Measurements from ENCODE around the gene GATA5. TPM values are rescaled to one million over a fixed set of nuclear protein-coding genes. Genes with fewer than 3 reads are reported as not detected.

The GATA5 gene
- total RNA-seq, 1 donor from 2014 or later = not detected

DNA sequence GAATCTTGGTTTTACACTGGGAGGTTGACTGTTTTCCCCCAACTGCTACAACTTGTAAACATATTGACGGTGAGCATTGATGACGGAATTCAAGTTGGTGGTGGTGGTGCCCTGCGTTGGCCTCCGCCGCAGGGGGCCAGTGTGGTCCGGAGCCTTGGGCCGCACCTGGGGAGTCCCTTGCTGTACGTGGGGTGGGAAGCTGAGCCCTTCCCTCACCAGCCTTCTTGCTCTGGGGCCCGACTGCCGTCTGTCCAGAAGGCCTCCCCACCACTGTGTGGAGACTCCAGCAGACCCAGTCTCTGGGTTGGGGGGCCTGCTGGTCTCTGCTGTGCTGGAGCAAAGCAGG lies 11.4 kb downstream of the GATA5 start:
- no peaks in the 10 kb centered on the region for H3K4me1 Mint-ChIP-seq (ENCODE audit: low read depth)
- no peaks in the 10 kb centered on the region for H3K9me3 Mint-ChIP-seq (ENCODE audit: low read depth)
- no peaks in the 10 kb centered on the region for H3K36me3 Mint-ChIP-seq (ENCODE audit: low read depth)
- peaks cover 10% of the 10 kb centered on the region for H3K27me3 Mint-ChIP-seq (ENCODE audit: low read depth)
- TF ChIP-seq, protein P1, sequence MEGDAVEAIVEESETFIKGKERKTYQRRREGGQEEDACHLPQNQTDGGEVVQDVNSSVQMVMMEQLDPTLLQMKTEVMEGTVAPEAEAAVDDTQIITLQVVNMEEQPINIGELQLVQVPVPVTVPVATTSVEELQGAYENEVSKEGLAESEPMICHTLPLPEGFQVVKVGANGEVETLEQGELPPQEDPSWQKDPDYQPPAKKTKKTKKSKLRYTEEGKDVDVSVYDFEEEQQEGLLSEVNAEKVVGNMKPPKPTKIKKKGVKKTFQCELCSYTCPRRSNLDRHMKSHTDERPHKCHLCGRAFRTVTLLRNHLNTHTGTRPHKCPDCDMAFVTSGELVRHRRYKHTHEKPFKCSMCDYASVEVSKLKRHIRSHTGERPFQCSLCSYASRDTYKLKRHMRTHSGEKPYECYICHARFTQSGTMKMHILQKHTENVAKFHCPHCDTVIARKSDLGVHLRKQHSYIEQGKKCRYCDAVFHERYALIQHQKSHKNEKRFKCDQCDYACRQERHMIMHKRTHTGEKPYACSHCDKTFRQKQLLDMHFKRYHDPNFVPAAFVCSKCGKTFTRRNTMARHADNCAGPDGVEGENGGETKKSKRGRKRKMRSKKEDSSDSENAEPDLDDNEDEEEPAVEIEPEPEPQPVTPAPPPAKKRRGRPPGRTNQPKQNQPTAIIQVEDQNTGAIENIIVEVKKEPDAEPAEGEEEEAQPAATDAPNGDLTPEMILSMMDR (IDR thresholded peaks at IDR 0.05) = no peak
- no peak overlapping the region for H3K27ac Mint-ChIP-seq (ENCODE audit: unreplicated experiment)
- DNase-seq (ENCODE audit: low spot score) = no peak
- H3K4me3 Mint-ChIP-seq (ENCODE audit: unreplicated experiment) = no peak overlapping the region

DNA sequence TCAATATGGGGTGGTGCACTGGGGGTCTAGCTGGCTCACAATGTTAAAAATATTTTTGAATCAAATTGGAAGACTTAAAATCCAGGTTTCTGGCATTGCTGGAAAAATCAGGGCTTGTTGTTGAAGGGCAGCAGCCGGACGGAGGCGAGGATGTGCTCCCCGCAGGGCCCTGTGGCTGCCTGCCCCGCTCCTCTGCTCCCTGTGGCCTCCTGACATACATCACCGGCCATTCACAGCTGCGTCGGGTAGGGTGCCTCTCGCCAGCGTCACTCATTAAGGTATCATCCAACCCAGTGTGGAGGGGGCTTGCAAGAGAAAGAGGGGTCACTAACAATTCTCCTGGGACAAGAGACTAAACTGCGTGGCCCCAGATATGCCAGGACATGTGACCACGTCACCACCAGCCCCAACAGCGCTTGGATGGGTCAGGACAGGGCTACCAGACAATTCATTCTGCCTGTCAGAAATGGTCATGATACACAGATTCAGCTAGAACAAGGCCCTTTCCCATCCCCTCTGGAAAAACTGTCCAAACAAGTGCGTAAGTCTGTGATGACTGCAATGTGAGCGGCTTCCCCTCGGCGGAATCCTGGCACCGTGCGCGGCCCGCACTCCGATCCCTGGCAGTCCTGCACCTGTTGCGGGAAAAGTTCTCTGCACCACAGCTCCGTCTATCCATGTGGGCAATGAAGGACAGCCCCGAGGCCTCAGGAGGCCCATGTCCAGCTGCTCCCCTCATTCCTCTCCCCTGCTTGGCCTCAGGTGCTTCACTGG lies 12.0 kb downstream of the GATA5 start:
- no peak overlapping the region for H3K4me3 Mint-ChIP-seq (ENCODE audit: unreplicated experiment)
- H3K27me3 Mint-ChIP-seq (ENCODE audit: low read depth) = peaks cover 7% of the 10 kb centered on the region
- TF ChIP-seq, protein P1 (IDR thresholded peaks at IDR 0.05) = no peak
- no peaks in the 10 kb centered on the region for H3K4me1 Mint-ChIP-seq (ENCODE audit: low read depth)
- no peak overlapping the region for H3K27ac Mint-ChIP-seq (ENCODE audit: unreplicated experiment)
- H3K9me3 Mint-ChIP-seq (ENCODE audit: low read depth) = no peaks in the 10 kb centered on the region
- no peak for DNase-seq (ENCODE audit: low spot score)
- H3K36me3 Mint-ChIP-seq (ENCODE audit: low read depth) = no peaks in the 10 kb centered on the region

DNA sequence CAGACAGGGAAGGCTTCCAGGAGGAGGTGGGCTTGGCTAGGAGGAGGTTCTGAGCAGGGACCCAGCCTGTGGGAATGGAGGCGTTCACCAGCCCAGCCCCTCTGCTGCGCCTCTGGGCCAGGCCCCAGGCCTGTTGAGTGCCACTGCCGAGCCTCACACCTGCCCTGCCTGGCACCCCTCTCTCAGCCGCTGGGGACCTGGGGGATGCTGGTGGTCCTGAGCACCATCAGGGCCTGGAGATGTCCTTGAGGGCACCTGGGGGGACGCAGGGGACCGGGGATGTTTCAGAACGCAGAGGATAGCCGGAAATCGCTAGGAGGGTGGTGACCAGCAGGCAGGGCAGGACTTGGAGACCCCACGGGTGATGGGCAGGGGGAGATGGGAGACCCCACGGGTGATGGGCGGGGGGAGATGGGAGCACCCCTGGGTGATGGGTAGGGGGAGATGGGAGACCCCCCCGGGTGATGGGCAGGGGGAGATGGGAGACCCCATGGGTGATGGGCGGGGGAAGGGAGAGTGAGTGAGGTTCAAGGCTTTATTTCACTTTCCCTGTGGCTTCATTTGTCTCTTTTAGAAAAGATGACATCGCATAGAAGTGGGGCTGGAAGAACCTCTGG lies 12.7 kb downstream of the GATA5 start:
- no peaks in the 10 kb centered on the region for H3K9me3 Mint-ChIP-seq (ENCODE audit: low read depth)
- no peak overlapping the region for H3K4me3 Mint-ChIP-seq (ENCODE audit: unreplicated experiment)
- H3K36me3 Mint-ChIP-seq (ENCODE audit: low read depth) = no peaks in the 10 kb centered on the region
- H3K27ac Mint-ChIP-seq (ENCODE audit: unreplicated experiment) = no peak overlapping the region
- H3K4me1 Mint-ChIP-seq (ENCODE audit: low read depth) = no peaks in the 10 kb centered on the region
- TF ChIP-seq, protein P1 (IDR thresholded peaks at IDR 0.05) = no peak
- peaks cover 7% of the 10 kb centered on the region for H3K27me3 Mint-ChIP-seq (ENCODE audit: low read depth)
- no peak for DNase-seq (ENCODE audit: low spot score)

DNA sequence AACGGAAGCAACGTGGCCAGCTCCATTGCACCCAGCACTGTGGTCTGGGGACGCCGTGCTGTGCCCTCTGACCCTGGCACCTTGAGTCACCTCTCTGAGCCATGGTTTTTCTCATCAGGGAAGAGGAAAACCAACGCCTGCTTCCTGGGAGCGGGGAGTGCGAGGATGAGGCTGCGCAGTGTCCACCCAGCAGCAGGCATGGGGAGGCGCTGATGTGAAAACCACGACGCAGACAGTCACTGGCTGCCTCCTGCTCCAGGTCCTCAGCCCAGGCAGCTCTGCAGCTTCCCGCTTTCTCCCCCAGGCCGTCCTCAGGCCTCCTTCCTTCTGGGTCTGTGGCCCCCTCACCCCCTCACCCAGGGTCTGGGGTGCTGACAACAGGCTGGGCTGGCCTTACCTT lies 14.0 kb downstream of the GATA5 start:
- TF ChIP-seq, protein P1 (IDR thresholded peaks at IDR 0.05) = no peak
- Mint-ChIP-seq H3K4me3 (ENCODE audit: unreplicated experiment) (no peak overlapping the region), H3K27me3 (ENCODE audit: low read depth) (peaks cover 6% of the 10 kb centered on the region), H3K27ac (ENCODE audit: unreplicated experiment) (no peak overlapping the region), H3K36me3 (ENCODE audit: low read depth) (no peaks in the 10 kb centered on the region), H3K4me1 (ENCODE audit: low read depth) (no peaks in the 10 kb centered on the region), H3K9me3 (ENCODE audit: low read depth) (no peaks in the 10 kb centered on the region)
- DNase-seq (ENCODE audit: low spot score) = no peak

DNA sequence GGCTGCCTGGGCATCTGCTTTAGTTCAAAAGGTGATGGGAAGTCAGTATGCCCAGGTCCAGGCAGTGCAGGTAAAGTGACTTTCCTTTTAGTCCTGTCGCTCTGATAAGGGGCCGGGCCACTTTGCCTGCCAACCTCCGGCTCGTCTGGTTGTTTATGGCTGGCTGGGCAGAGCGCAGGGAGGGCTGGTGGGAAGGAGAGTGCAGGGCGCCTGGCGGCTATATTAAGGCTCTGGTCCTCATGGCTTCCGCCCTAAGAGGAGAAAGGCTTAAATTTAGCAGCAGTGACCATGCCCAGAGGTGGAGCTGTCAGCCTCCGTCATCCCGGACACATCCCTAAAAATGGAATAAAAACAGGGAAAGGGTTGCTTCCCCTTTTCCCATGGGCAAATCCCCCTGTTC lies 14.6 kb downstream of the GATA5 start:
- Mint-ChIP-seq H3K27ac (ENCODE audit: unreplicated experiment) (no peak overlapping the region), H3K9me3 (ENCODE audit: low read depth) (no peaks in the 10 kb centered on the region), H3K27me3 (ENCODE audit: low read depth) (peaks cover 7% of the 10 kb centered on the region), H3K4me3 (ENCODE audit: unreplicated experiment) (no peak overlapping the region), H3K4me1 (ENCODE audit: low read depth) (no peaks in the 10 kb centered on the region), H3K36me3 (ENCODE audit: low read depth) (no peaks in the 10 kb centered on the region)
- TF ChIP-seq, protein P1 (IDR thresholded peaks at IDR 0.05) = no peak
- no peak for DNase-seq (ENCODE audit: low spot score)
